Measurements from ENCODE around the gene RBM20.

DNA sequence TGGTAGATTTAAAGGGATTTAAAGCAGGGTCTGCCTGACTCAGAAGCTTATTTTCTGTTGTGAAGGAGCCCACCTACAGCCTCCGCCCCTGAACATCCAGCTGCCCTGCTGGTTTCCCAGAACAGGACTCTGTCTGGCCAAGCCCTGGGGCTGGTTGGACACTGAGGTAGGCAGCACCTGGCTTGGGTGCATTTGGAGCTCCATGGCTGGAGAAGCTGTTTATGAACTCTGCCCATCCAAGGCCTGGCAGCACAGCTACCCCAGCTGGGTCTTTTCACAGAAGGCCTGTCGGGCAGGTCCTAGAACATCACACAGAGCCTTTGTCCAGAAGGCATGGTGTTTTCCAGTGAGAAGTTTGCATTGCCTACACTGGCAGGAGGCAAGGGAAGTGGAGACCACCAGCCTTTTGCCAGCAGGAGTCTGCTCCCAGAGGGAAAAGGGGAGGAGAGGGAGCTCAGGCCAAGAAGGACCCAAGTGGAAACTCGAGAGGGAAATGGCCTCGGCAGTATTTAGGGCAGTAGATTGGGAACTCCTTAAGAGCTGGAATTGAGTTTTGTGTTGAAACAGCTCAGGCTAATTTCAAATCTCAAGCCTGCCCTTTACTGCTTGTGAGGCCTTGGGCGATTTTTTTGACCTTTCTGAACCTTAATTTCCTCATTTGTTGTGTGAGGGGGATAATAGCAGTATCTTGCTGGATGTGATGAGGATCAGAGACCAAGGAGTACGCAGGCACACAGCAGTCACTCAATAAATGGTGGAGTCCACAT is 215.3 kb downstream of the RBM20 start:
- TF ChIP-seq, protein P1, sequence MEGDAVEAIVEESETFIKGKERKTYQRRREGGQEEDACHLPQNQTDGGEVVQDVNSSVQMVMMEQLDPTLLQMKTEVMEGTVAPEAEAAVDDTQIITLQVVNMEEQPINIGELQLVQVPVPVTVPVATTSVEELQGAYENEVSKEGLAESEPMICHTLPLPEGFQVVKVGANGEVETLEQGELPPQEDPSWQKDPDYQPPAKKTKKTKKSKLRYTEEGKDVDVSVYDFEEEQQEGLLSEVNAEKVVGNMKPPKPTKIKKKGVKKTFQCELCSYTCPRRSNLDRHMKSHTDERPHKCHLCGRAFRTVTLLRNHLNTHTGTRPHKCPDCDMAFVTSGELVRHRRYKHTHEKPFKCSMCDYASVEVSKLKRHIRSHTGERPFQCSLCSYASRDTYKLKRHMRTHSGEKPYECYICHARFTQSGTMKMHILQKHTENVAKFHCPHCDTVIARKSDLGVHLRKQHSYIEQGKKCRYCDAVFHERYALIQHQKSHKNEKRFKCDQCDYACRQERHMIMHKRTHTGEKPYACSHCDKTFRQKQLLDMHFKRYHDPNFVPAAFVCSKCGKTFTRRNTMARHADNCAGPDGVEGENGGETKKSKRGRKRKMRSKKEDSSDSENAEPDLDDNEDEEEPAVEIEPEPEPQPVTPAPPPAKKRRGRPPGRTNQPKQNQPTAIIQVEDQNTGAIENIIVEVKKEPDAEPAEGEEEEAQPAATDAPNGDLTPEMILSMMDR (IDR thresholded peaks at IDR 0.05) = no peak
- TF ChIP-seq POLR2A (IDR thresholded peaks at IDR 0.05) = no peak

Data from thyroid gland (tissue), 4 donors.